ENCODE data around the gene NECTIN1. TPM values are rescaled to one million over a fixed set of nuclear protein-coding genes. Genes with fewer than 3 reads are reported as not detected.

NECTIN1 gene
- total and polyA plus RNA-seq, 2 donors (not counting 3 experiments of a cell fraction or from before 2014, with no cell fraction given), result 10.8 to 23.6 TPM

GRCh38 chr11:119714590-119714989 is 14.4 kb downstream of the NECTIN1 start:
- DNase-seq (ENCODE audit: low read depth, low spot score) (no peak), FAIRE-seq (no peak)
- no peaks in the 10 kb centered on the region for H3K36me3 ChIP-seq (ENCODE audit: control insufficient read depth in 2 of 2, extremely low read depth in 1 of 2, insufficient read depth in 2 of 2, low read length in 2 of 2)
- H2AFZ ChIP-seq (ENCODE audit: low read depth, low read length), result no peak overlapping the region
- no peak for TF ChIP-seq POLR2AphosphoS5 (IDR thresholded peaks at IDR 0.05; ENCODE audit: insufficient read depth, low read depth, low read length)
- no peak for TF ChIP-seq MYC (IDR thresholded peaks at IDR 0.05; ENCODE audit: low read depth, low read length)
- no peak for TF ChIP-seq FOS (IDR thresholded peaks at IDR 0.05; ENCODE audit: borderline replicate concordance, insufficient read depth, low read length)
- no peak for TF ChIP-seq POLR2A (IDR thresholded peaks at IDR 0.05; ENCODE audit: low read depth, low read length)
- TF ChIP-seq JUN (IDR thresholded peaks at IDR 0.05; ENCODE audit: borderline replicate concordance, insufficient read depth, insufficient read length, low read depth), result no peak
- no peak for TF ChIP-seq GATA2 (IDR thresholded peaks at IDR 0.05; ENCODE audit: insufficient read depth, insufficient read length, low read depth, low read length)
- TF ChIP-seq MAX (IDR thresholded peaks at IDR 0.05; ENCODE audit: insufficient read depth, insufficient read length), result no peak
- TF ChIP-seq, protein P1, sequence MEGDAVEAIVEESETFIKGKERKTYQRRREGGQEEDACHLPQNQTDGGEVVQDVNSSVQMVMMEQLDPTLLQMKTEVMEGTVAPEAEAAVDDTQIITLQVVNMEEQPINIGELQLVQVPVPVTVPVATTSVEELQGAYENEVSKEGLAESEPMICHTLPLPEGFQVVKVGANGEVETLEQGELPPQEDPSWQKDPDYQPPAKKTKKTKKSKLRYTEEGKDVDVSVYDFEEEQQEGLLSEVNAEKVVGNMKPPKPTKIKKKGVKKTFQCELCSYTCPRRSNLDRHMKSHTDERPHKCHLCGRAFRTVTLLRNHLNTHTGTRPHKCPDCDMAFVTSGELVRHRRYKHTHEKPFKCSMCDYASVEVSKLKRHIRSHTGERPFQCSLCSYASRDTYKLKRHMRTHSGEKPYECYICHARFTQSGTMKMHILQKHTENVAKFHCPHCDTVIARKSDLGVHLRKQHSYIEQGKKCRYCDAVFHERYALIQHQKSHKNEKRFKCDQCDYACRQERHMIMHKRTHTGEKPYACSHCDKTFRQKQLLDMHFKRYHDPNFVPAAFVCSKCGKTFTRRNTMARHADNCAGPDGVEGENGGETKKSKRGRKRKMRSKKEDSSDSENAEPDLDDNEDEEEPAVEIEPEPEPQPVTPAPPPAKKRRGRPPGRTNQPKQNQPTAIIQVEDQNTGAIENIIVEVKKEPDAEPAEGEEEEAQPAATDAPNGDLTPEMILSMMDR (IDR thresholded peaks at IDR 0.05; ENCODE audit: extremely low read depth in 1 of 2, insufficient read depth in 1 of 2, low read depth in 1 of 2, low read length in 2 of 2), result no peak
- TF ChIP-seq EZH2 (IDR thresholded peaks at IDR 0.05; ENCODE audit: borderline replicate concordance, low read depth, low read length, severe bottlenecking), result no peak
- peaks cover 2% of the 10 kb centered on the region for H3K79me2 ChIP-seq (ENCODE audit: control insufficient read depth, insufficient read depth, low read length)
- H4K20me1 ChIP-seq (replicated peaks; ENCODE audit: control insufficient read depth, extremely low read depth, insufficient read depth, low read length), result no peaks in the 10 kb centered on the region
- no peaks in the 10 kb centered on the region for H3K27me3 ChIP-seq (ENCODE audit: control insufficient read depth in 2 of 2, insufficient read depth in 2 of 2, low read length in 2 of 2)
- no peaks in the 10 kb centered on the region for H3K9me3 ChIP-seq (replicated peaks; ENCODE audit: control insufficient read depth, insufficient read depth, low read length)
- no peak overlapping the region for H3K4me2 ChIP-seq (ENCODE audit: insufficient read depth, low read length)
- no peak overlapping the region for H3K27ac ChIP-seq (ENCODE audit: insufficient read depth, low read depth, low read length)
- no TSS peak for BruUV-seq (replicated peaks)
- ChIA-PET POLR2A (no interaction called here), CTCF (no interaction called here)
- no peak overlapping the region for H3K4me3 ChIP-seq (replicated peaks in 1 of 3; ENCODE audit: insufficient read depth in 1 of 3, low read depth in 1 of 3, low read length in 3 of 3)
- no peaks in the 10 kb centered on the region for H3K4me1 ChIP-seq (ENCODE audit: control insufficient read depth, extremely low read depth, insufficient read depth, low read length)
- no peak overlapping the region for H3K9ac ChIP-seq (replicated peaks; ENCODE audit: extremely low read depth, insufficient read depth, low read length)
- dilution Hi-C loops (cut with MboI; ENCODE audit: extremely low pct_ligation_motif_present, low sequenced_read_pairs) (no loop called here), intact Hi-C loops (cut with micrococcal nuclease) (no loop called here)
- H3K9me1 ChIP-seq (replicated peaks; ENCODE audit: control insufficient read depth, extremely low read depth, insufficient read depth, low read length), result no peaks in the 10 kb centered on the region

Data from endothelial cell of umbilical vein (primary cell).